ENCODE data around the gene PHLPP2.

Gene PHLPP2

GRCh38 chr16:71628810-71629209 lies 95.7 kb downstream of the PHLPP2 start:
- in situ Hi-C loops (cut with HindIII; ENCODE audit: low sequenced_read_pairs): no loop called here
- no peak overlapping the region for H3K4me3 ChIP-seq (ENCODE audit: low read depth, low read length)
- TF ChIP-seq, protein P1, sequence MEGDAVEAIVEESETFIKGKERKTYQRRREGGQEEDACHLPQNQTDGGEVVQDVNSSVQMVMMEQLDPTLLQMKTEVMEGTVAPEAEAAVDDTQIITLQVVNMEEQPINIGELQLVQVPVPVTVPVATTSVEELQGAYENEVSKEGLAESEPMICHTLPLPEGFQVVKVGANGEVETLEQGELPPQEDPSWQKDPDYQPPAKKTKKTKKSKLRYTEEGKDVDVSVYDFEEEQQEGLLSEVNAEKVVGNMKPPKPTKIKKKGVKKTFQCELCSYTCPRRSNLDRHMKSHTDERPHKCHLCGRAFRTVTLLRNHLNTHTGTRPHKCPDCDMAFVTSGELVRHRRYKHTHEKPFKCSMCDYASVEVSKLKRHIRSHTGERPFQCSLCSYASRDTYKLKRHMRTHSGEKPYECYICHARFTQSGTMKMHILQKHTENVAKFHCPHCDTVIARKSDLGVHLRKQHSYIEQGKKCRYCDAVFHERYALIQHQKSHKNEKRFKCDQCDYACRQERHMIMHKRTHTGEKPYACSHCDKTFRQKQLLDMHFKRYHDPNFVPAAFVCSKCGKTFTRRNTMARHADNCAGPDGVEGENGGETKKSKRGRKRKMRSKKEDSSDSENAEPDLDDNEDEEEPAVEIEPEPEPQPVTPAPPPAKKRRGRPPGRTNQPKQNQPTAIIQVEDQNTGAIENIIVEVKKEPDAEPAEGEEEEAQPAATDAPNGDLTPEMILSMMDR (IDR thresholded peaks at IDR 0.05; ENCODE audit: low read depth, low read length, missing control alignments): no peak
- DNase-seq (ENCODE audit: low read depth): peak; percentile 81

- in situ Hi-C loops (cut with HindIII; ENCODE audit: low sequenced_read_pairs): no loop called here
Observed at GRCh38 chr16:71627731-71628181, 96.7 kb downstream of the PHLPP2 start.

GRCh38 chr16:71626858-71627213 lies 97.7 kb downstream of the PHLPP2 start:
- peak overlapping the region; percentile 48 for H3K4me3 ChIP-seq (ENCODE audit: low read depth, low read length)
- DNase-seq (ENCODE audit: low read depth): no peak
- TF ChIP-seq, protein P1 (IDR thresholded peaks at IDR 0.05; ENCODE audit: low read depth, low read length, missing control alignments): no peak
- in situ Hi-C loops (cut with HindIII; ENCODE audit: low sequenced_read_pairs): no loop called here

More at GRCh38 chr16:71627731-71628181, 96.7 kb downstream of the PHLPP2 start:
- H3K4me3 ChIP-seq (ENCODE audit: low read depth, low read length): no peak overlapping the region
- no peak for DNase-seq (ENCODE audit: low read depth)
- TF ChIP-seq, protein P1 (IDR thresholded peaks at IDR 0.05; ENCODE audit: low read depth, low read length, missing control alignments): no peak

DNA sequence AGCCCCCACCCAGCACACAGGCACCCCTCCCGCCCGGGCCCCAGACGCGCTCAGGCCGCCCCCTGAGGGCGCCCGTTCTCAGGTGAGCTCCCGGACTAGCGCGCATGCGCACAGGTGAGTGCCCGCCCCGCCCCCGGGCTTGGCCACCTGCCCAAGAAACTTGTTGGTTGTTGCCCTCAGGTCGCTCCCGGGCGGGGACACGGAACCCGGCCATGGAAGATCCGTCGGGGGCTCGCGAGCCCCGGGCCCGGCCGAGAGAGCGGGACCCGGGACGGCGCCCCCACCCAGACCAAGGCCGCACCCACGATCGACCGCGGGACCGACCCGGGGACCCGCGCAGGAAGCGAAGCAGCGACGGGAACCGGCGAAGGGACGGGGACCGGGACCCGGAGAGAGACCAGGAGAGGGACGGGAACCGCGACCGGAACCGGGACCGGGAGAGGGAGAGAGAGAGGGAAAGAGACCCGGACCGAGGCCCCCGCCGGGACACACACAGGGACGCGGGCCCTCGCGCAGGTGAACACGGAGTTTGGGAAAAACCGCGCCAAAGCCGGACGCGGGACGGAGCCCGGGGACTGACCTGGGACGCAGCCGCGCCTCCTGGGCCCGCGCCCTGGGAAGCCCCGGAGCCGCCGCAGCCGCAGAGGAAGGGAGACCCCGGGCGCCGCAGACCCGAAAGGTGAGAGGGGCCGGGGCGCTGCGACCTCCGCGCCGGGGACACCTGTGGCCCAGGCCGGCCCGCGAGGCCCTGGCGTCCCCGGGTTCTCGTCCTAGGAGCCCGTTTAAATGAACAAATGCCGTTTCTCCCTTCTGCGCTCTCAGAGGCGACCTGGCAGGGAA lies 98.3 kb downstream of the PHLPP2 start, which contains the start of gene MARVELD3:
Gene MARVELD3 (plus strand): TSS at position 167 of the 840 bp plus-strand sequence. CDS start 46 bp downstream, at position 213.
- in situ Hi-C loops (cut with HindIII; ENCODE audit: low sequenced_read_pairs): no loop called here
- H3K4me3 ChIP-seq (ENCODE audit: low read depth, low read length): peak within 1 kb of the TSS; percentile 48
- DNase-seq (ENCODE audit: low read depth): no peak
- TF ChIP-seq, protein P1 (IDR thresholded peaks at IDR 0.05; ENCODE audit: low read depth, low read length, missing control alignments): no peak

DNA sequence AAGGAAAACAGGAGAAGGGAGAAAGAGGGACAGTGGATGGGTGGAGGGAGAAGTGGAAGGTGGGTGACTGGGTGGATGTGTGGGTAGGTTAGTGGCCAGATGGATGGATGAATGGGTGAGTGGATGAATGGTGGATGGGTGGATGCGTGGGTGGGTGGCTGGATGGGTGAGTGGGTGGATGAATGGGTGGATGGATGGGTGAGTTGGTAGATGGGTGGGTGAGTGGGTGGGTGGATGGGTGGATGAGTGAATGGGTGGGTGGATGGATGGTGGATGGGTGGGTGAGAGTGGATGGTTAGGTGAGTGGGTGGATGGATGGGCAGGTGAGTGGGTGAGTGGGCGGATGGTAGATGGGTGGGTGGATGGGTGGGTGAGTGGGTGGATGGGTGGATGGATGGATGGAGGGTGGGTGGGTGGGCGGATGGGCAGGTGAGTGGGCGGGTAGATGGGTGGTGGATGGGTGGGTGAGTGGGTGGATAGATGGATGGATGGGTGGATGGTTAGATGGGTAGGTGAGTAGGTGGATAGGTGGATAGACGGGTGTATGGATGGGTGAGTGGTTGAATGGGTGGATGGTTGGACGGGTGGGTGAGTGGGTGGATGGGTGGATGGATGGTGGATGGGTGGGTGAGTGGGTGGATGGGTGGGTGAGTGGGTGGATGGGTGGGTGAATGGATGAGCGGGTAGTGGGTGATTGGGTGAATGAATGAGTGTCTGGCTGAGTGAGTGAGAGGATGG lies 99.2 kb downstream of the PHLPP2 start:
- in situ Hi-C loops (cut with HindIII; ENCODE audit: low sequenced_read_pairs): no loop called here
- no peak overlapping the region for H3K4me3 ChIP-seq (ENCODE audit: low read depth, low read length)
- no peak for DNase-seq (ENCODE audit: low read depth)
- TF ChIP-seq, protein P1 (IDR thresholded peaks at IDR 0.05; ENCODE audit: low read depth, low read length, missing control alignments): no peak

- in situ Hi-C loops (cut with HindIII; ENCODE audit: low sequenced_read_pairs): no loop called here
- H3K4me3 ChIP-seq (ENCODE audit: low read depth, low read length): no peak overlapping the region
- DNase-seq (ENCODE audit: low read depth): no peak
- TF ChIP-seq, protein P1 (IDR thresholded peaks at IDR 0.05; ENCODE audit: low read depth, low read length, missing control alignments): no peak
Observed at GRCh38 chr16:71623597-71623996, 100.9 kb downstream of the PHLPP2 start.
